ENCODE results near the gene CNTN1. TPM values are rescaled to one million over a fixed set of nuclear protein-coding genes. Genes with fewer than 3 reads are reported as not detected.

CNTN1 gene
- total and polyA plus RNA-seq, 2 donors (not counting 1 experiment from before 2014, with no cell fraction given), result not detected

GRCh38 chr12:40854604-40855003 is 162.4 kb downstream of the CNTN1 start:
- intact Hi-C loops (cut with micrococcal nuclease), result no loop called here
- H3K27ac Mint-ChIP-seq, result no peak overlapping the region
- Histone ChIP-seq H3K27ac (ENCODE audit: low read length in 2 of 2) (no peak overlapping the region), H3K4me1 (ENCODE audit: control insufficient read depth in 2 of 2, insufficient read depth in 2 of 2, low read length in 2 of 2) (no peaks in the 10 kb centered on the region), H3K4me3 (ENCODE audit: control extremely low read depth in 1 of 5, extremely low read depth in 1 of 5, insufficient read depth in 1 of 5, low read depth in 2 of 5, low read length in 4 of 5) (no peak overlapping the region), H3K4me2 (replicated peaks; ENCODE audit: low read depth, low read length, poor library complexity, severe bottlenecking) (no peak overlapping the region), H2AFZ (ENCODE audit: insufficient read depth, low read depth, low read length, poor library complexity, severe bottlenecking) (no peak overlapping the region), H3K9ac (ENCODE audit: low read length) (no peak overlapping the region), H3K79me2 (ENCODE audit: control insufficient read depth, insufficient read depth, low read length) (no peaks in the 10 kb centered on the region), H3K27me3 (replicated peaks in 1 of 4; ENCODE audit: control extremely low read depth in 1 of 4, control insufficient read depth in 3 of 4, insufficient read depth in 4 of 4, low read length in 3 of 4) (no peaks in the 10 kb centered on the region), H3K36me3 (replicated peaks in 1 of 2; ENCODE audit: control extremely low read depth in 1 of 2, control insufficient read depth in 1 of 2, extremely low read depth in 1 of 2, insufficient read depth in 2 of 2, low read length in 1 of 2) (no peaks in the 10 kb centered on the region), H4K20me1 (ENCODE audit: control insufficient read depth, insufficient read depth, low read length, poor library complexity, severe bottlenecking) (no peaks in the 10 kb centered on the region), H3K9me3 (ENCODE audit: control extremely low read depth in 1 of 3, control insufficient read depth in 2 of 3, insufficient read depth in 1 of 3, low read length in 2 of 3) (no peaks in the 10 kb centered on the region)
- TF ChIP-seq EZH2 (IDR thresholded peaks at IDR 0.05; ENCODE audit: borderline replicate concordance, insufficient read depth, low read depth, low read length, poor library complexity, severe bottlenecking), result no peak
- TF ChIP-seq CTCF (IDR thresholded peaks at IDR 0.05), result no peak
- 85% methylated on average over 3 of the region's 4 CpGs for WGBS (ENCODE audit: insufficient coverage)
- H3K4me1 Mint-ChIP-seq, result no peaks in the 10 kb centered on the region
- H3K9me3 Mint-ChIP-seq (ENCODE audit: insufficient read depth), result no peaks in the 10 kb centered on the region
- ATAC-seq (ENCODE audit: low read depth) (no peak), DNase-seq (no peak)
- H3K27me3 Mint-ChIP-seq, result peaks cover 4% of the 10 kb centered on the region
- POLR2A ChIA-PET, result no interaction called here
- no peak overlapping the region for H3K4me3 Mint-ChIP-seq
- CTCF ChIA-PET, result no interaction called here

GRCh38 chr12:40864891-40865290 is 172.7 kb downstream of the CNTN1 start:
- no peaks in the 10 kb centered on the region for H3K9me3 ChIP-seq (ENCODE audit: control extremely low read depth in 1 of 3, control insufficient read depth in 2 of 3, insufficient read depth in 1 of 3, low read length in 2 of 3)
- ATAC-seq (ENCODE audit: low read depth) (no peak), DNase-seq (no peak)
- no peaks in the 10 kb centered on the region for H4K20me1 ChIP-seq (ENCODE audit: control insufficient read depth, insufficient read depth, low read length, poor library complexity, severe bottlenecking)
- H3K27ac Mint-ChIP-seq, result no peak overlapping the region
- no peaks in the 10 kb centered on the region for H3K36me3 ChIP-seq (replicated peaks in 1 of 2; ENCODE audit: control extremely low read depth in 1 of 2, control insufficient read depth in 1 of 2, extremely low read depth in 1 of 2, insufficient read depth in 2 of 2, low read length in 1 of 2)
- no peaks in the 10 kb centered on the region for H3K4me1 ChIP-seq (ENCODE audit: control insufficient read depth in 2 of 2, insufficient read depth in 2 of 2, low read length in 2 of 2)
- no peak overlapping the region for H3K9ac ChIP-seq (ENCODE audit: low read length)
- TF ChIP-seq CTCF (IDR thresholded peaks at IDR 0.05), result no peak
- no peak for TF ChIP-seq EZH2 (IDR thresholded peaks at IDR 0.05; ENCODE audit: borderline replicate concordance, insufficient read depth, low read depth, low read length, poor library complexity, severe bottlenecking)
- no peaks in the 10 kb centered on the region for H3K27me3 Mint-ChIP-seq
- no peak overlapping the region for H2AFZ ChIP-seq (ENCODE audit: insufficient read depth, low read depth, low read length, poor library complexity, severe bottlenecking)
- H3K27ac ChIP-seq (ENCODE audit: low read length in 2 of 2), result no peak overlapping the region
- no CpG with 5 or more reads among the region's 1 CpG for WGBS (ENCODE audit: insufficient coverage)
- no peaks in the 10 kb centered on the region for H3K9me3 Mint-ChIP-seq (ENCODE audit: insufficient read depth)
- intact Hi-C loops (cut with micrococcal nuclease), result no loop called here
- H3K27me3 ChIP-seq (replicated peaks in 1 of 4; ENCODE audit: control extremely low read depth in 1 of 4, control insufficient read depth in 3 of 4, insufficient read depth in 4 of 4, low read length in 3 of 4), result no peaks in the 10 kb centered on the region
- CTCF ChIA-PET, result no interaction called here
- H3K4me2 ChIP-seq (replicated peaks; ENCODE audit: low read depth, low read length, poor library complexity, severe bottlenecking), result no peak overlapping the region
- no peak overlapping the region for H3K4me3 Mint-ChIP-seq
- H3K79me2 ChIP-seq (ENCODE audit: control insufficient read depth, insufficient read depth, low read length), result no peaks in the 10 kb centered on the region
- POLR2A ChIA-PET, result no interaction called here
- no peaks in the 10 kb centered on the region for H3K4me1 Mint-ChIP-seq
- H3K4me3 ChIP-seq (ENCODE audit: control extremely low read depth in 1 of 5, extremely low read depth in 1 of 5, insufficient read depth in 1 of 5, low read depth in 2 of 5, low read length in 4 of 5), result no peak overlapping the region
